NCI-H82 (cell line): ENCODE data around the gene HEYL.

Experiments used
- DNase-seq: peaks from one replicate; lab custom pipeline; 2025; lab: John Stamatoyannopoulos, UW

HEYL gene

DNA sequence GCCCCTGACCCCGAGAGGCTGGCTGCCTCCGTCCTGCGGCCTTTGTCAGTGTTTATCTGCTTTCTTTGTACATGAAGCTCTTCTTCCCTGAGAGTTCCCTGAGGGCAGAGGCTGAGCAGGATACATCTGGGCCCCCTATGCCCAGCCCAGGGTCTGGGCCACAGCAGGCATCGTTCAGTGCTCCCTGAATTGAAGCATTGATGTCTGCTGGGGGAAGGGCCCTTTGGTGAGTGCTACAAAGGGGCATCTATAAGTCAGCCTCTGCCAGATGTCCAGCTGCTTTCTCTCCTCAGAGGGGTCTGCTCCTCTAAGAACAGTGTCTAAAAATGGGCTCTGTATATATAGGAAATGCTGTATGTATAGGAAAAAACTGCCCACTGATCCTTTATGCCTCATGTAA is 2.1 kb downstream of the HEYL start:
- no peak for DNase-seq

DNA sequence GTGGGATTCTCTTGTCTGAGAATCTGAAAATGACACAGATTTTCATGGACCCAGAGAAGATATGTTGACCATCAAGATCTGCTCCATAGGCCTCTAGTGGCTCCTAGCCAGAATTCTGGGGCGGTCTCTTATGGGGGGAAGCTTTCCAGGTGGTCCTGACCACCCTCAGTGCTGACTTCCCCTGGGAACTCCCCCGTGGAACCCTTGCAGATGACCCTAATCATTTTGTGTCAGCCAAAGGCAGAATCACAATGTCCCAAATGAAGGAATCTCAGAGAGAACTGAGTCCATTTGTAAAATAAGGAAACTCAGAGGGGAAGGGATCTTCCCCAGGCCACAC is 3.6 kb downstream of the HEYL start:
- no peak for DNase-seq

DNA sequence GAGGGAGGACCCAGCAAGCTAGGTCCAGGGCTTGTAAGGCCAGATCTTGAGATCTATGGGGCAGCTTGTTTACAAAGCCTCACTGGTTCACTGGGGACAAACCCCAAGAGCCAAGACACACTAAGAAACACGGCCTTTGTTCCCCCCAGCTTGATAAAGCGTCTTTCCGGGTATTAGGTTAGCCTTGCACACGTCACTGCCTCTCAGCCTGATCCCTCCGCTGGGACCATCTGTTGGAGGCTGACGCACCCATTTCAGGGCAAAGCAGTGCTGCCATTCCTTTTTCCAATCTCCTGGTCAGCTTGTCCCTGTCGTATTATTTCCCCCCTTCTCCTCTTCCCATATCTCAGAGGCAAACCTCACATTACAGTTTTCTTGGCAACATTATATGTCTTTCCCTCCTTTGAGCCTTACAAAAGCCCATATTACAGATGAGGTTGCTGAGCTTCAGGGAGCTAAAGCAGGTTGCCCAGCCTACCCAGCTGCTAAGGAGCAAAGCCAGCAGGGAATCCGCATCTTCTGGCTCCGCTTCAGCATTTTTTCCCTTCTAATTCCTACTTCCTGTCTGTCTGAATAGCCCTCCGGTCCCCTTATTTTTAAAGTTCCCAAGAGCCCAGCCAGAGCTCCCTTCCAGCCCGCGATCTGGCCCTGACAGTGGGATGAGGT is 4.1 kb downstream of the HEYL start:
- DNase-seq: peak; percentile 93

DNA sequence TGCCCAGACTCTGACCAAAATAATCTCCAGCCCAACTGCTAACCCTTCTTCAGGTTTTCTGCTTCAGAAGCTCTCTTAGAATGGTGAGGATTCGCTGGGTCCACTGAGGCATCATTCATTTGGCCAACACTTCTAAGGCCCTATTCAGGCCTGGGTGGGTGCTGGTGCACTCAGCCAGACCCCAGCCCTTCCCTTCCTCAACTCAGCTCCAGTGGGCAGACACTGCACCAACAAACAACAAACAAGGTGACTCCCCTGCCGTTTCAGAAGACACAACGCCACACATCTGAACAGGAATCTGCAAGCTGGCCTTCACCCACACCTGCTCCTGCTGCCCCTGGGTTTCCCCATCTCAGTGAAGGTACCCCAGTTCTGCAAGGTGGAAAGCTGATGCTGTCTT is 6.0 kb downstream of the HEYL start:
- no peak for DNase-seq

DNA sequence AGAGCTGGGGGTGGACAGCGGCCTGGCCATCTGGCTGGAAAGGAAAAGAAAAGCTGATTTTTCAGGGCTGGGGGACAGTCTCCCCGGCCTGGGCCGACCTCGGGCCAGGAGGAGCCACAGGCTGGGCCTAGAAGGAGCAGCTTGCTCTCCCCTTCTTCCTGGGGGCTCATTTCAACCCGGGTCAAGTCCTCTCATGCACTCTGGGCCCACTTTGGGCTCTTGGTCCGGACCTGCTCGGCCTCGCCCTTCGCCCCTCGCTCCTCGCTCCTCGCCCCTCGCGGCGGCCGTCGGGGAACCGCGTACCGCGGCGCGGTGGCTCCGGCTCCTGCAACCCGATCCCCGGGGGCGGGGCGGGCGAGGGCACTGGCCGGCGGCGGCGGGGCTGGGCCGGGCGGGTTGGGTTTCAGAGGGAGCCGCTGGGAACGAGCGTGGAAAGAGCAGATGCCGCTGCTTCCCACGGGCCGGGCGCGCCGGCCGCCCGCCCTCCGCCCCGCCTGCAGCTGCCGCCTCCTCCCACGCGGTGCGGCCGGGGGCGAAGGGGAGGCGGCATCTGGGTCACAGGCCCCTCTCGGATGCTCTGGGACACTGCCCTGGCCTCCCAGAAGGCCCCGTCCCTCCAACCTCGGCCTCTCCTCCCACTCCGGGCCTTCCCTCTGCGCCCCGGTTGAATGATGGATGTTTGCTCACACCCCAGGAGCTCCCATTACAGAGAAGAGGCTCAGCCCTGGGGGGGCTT is 6.6 kb downstream of the HEYL start:
- no peak for DNase-seq

DNA sequence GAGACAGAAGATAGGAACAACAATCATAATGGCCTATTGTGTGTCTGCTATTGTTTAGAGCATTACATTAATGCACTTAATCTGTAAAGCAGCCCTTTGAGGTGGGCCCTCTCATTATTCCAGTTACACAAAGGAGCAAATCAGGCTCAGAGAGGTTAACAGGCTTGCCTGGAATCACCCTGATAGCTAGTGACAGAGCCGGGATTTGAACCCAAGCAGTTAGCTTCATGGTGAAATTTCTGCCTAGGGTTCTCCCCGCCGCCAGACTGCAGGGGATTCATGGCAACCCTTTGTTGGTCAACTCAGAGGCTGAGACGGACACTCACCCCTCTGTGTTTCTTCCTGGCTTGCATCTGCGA is 7.1 kb downstream of the HEYL start:
- DNase-seq: no peak

DNA sequence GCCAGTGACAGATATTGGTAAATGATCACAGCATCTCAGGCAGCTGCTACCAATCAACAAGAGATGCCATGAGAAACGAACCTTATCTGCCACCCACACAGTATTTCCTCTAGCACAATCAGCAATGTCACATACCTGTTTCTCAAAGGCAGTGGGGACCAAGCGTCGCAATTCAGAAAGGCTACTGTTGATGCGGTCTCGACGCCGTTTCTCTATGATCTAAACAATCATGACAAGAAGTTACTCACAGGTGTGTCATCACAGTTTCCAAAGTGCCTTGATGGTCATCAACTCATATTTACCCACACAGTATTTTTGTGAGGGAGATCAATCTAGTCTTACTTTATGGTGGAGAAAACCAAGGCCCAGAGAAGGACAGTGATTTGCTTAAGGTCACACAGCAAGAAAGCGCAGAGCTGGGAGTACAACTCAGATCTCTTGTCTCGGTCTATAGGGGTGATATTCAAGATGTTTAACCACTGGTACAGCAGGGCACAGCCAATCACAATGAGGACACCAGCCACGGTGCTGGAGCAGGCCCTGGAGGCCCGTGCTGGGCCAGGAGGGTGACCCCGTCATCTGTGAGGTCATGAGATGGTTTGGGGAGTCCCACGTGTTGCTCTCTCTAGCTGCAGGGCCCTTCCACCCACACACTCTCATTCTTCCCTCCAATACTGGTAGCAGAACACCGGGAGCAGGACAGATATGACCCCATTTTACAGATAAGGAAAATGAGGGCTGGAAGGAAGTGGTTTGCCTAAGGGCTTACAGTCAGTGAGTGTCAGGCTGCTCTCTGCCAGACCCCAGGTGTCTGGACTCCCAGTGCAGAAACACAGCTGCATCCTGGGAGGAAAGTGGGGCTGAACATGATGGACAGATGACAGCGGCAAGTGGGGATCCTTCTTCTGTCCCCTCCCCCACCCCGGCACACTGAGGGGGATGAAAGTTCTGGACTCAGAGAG is 7.8 kb downstream of the HEYL start:
- DNase-seq: no peak

DNA sequence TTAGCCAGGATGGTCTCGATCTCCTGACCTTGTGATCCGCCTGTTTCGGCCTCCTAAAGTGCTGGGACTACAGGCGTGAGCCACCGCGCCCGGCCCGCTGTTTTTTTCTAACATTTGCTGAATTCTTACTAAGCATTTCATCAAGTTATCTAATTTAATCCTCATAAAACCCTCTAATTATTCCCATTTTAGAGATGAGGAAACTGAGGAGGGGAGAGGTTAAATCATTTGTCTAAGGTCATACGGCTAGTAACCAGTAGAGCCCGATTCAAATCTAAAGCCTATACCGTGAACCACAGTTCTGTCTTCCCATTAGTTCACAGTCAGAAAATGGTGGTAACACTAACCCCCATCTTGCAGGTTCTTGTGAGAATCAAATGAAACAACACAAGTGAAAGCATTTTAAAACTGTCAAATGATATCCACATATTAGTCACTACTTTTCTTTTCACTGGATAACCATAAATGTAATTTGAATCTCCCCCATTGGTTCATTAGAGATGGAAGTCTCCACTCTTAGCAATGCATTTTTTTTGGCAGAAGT is 10.6 kb downstream of the HEYL start:
- DNase-seq: no peak

DNA sequence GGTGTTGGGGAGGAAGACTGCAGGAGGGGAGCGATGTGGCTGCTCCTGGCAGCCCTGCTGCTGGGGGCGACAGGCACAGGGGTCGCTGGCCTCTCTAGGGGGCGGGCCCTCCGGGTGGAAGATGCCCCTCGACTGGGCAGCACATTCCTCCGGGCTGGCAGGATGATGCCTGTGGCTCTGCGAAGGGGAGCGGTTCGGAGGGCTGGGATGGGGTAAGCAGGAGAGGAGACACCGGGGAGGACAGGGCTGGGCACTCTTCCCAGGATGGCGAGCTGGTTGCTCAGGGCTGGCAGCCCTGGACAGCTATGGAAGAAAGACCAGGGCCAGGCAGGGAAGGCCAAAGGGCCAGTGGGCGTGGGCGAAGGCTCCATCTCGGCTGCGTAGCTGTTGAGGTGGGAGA is 12.8 kb downstream of the HEYL start:
- DNase-seq: no peak

DNA sequence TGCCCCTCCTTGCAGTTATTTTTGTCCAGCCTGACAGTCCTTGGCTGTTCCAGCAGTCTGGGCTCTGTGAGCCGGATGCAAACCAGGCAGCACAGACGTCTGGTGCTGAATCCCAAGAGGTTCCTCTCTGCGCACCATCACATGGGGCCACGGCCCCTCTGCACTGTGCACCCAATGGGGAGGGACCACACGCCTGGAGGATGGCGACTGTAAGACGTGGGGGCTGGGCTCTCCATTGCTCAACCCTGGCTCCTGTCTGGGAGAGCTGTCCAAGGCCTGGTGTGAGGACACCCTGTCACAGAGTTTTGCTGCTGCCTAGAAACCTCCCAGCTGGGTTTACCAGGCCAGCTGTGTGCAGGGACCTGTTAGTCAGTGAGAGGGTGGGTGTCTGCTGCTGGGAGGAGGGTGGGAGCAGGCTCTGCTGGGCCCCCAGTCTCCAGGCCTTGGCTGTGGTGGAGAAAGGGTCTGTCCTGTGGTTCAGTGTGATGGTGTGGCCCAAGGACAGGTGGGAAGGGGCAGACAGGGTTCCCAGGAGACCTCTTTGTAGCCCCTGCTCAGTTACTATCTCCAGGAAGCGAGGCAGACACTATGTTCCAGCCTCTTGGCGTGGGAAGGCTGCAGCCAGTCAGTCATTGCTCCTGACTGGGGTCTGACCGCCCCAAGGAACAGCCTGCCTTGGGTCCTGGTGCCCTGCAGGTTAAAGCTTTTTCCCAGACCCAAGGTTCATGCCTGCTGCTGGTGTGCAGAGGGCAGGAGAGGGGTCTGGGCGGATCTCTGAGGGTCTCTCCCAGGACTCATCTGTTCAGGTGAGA is 13.8 kb downstream of the HEYL start:
- DNase-seq: no peak

DNA sequence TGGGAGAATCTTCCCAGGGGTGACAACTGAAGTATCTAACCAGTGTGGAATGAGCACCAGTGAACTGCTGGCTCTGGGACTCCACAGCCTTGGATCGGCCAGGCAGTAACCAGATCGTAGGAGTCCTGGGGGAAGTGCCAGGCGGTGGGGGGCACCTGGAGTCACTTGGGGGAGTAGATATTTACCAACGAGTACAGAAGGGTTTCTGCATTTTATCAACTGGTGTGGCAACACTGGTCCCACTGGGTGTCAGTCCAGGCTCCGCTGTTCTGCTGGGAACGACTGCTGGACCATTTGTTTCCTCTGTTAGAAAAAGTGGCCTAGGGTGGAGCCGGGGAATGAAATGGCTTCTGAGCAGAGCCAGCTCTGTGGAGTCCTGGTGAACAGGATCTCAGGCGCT is 14.4 kb downstream of the HEYL start:
- no peak for DNase-seq

DNA sequence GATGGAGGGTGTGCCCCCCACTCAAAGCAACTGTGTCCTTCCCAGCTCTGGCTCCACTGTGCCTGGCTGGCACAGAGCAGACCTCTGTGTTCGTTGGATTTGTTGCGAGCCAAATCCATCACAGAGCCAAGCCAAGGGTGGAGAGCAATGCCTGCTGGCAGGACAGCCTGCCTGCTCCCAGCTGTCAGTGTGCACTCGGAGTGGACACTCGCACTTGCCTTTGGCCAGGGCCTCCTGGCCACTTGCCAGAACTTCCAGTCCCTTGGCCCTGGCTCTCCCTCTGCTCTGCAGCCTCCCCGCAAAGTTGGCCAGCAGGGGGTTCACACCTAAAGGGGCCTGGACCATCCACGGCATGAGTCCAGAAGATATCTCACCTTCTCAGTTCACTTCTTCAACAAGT is 16.4 kb downstream of the HEYL start:
- no peak for DNase-seq

DNA sequence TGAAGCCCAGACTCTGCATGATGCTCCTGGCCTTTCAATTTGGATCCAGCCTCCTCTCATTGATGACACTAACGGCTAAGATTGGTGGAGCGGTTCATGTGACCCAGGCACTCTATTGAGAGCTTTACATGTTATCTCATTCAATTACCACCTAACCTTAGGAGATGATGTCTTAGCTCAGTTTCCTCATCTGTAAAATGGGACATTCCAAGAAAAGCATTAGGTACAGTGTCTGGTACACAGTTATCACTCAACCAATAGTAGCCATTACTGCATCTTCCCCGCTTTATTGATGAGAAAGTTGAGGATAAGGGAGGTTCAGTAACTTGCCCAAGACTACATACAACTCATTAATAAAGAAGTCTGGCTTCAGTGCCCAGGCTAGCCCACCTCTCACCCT is 17.0 kb downstream of the HEYL start:
- DNase-seq: no peak

DNA sequence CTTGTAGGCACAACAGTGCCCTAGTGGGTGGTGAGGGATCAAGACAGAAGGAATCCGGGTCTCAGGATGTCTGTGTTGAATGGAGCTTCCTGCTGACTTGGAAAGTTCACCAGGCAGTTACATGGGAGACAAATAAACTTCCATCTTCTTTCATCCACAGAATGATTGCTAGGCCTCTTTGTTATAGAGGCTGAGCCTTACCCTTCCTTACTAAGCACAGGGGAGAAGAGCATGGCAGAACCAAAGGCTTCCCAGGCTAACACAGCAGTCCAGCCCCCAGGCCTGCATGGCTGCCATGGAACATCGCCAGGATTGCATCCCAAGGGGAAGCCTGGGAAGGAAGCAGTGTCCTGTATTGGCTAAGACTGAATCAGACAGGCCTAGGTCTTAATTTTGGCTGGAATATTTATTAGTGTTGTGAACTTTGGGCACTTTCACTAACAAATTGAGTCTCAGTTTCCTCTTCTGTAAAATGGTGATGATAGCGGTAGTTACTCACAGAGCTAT is 18.7 kb downstream of the HEYL start:
- DNase-seq: no peak

DNA sequence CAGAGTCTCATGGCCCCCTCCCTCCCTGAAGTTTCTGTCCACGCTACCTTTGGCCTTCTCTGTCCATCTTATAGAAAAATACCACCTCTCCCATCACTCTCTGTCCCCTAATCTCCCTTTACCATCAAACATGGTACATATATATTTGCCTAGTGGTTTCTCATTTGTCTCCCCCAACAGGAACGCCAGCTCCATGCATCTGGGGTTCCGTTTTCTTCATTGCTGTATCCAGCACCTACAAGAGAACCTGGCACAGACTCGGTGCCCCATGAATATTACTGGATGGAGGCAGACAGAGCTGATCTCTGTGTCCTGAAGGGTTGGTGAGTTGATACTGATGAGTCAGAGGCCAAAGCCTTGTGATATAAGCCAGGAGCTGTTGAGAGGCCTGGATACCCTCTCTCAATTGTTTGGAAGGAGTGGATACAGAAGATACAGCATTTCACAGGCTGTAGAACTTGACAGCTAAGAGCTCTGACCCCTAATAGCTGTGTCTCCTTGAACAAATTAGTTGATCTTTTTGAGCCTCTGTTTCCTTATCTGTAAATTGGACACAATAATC is 21.9 kb downstream of the HEYL start:
- no peak for DNase-seq

DNA sequence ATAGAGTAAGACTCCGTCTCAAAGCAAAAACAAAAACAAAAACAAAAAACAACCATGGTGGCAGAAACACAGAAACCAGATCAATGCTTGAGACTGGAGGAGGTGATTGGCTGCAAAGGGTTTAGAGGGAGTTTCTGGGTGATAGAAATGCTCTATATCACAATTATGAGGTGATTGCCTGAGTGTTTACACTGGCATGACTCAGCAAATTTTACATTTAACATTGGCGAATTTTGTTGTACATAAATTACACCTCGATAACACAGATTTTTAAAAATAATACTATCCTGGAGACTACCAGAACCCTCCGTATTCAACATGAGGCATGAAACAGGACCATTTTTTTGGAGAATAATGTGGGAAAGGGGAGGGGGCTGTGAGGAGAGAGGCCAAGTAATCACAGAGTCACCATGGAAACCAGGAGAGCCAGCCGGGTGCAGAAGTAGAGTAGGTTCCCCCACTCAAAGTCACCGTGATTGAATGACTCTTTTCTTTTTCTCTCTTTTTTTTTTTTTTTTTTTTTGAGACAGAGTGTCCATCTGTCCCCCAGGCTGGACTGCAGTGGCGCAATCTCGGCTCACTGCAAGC is 24.3 kb downstream of the HEYL start:
- DNase-seq: no peak

DNA sequence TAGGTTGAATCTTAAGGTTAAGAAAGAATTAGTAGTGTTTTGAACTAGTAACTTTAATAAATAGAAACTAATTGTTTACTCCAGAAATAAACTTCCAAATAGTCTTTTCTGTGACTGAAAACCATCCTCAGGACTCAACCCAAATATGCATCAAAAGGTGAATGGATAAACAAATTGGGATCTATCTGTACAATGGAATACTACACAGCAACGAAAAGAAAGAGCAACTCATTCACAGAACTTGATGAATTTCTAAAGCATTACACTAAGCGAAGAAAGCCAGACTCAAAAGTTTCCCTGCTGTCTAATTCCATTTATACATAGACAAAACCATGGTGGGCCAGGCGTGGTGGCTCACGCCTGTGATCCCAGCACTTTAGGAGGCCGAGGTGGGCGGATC is 25.0 kb downstream of the HEYL start:
- no peak for DNase-seq

DNA sequence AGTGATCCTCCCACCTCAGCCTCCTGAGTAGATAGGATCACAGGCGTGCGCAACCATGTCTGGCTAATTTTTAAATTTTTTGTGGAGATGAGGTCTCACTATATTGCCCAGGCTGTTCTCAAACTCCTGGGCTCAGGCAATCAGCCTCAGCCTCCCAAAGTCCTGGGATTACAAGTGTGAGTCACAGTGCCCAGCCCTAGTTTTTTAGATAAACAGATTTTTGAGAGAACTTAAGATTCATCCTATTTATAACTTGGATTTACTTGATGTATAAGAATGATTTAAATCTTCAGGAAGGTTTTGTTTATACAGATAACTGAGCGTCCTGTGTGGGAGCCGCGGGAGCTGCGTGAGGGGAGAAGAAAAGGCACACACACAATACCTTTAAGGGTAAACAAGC is 26.2 kb downstream of the HEYL start:
- no peak for DNase-seq

DNA sequence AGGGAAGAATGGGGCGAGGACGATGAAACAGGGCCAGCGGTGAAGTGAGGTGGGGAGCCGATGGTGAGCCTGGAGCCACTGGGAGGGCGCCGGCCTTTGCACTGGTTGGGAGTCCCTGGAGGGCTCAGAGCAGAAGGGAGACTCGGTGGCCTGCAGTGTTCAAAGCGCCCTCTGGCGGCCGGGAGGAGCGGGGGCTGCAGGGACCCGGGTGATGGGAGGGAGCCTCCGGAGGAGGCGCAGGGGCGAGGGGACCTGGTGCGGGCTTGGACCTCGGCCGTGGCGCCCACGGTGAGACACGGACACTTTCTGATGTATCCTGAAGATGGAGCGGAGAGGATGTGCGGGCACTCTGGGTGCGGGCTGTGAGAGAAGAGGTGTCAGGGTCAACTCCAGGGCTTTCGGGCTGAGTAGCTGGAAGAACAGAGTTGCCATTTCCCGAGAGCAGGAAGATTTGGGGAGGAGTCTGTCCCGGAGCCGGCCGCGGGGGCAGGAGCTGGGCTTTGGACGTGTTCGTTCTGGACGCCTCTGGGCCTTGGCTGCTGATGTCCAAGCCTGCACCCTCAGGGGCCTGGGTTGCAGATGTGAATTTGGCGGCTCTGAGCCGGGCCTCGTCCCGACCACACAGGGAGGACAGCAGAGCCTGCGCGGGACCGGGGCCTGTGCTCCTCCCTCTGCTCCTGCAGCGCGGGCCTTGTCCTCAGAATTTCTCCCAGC is 29.7 kb downstream of the HEYL start:
- DNase-seq: peak; percentile 79

DNA sequence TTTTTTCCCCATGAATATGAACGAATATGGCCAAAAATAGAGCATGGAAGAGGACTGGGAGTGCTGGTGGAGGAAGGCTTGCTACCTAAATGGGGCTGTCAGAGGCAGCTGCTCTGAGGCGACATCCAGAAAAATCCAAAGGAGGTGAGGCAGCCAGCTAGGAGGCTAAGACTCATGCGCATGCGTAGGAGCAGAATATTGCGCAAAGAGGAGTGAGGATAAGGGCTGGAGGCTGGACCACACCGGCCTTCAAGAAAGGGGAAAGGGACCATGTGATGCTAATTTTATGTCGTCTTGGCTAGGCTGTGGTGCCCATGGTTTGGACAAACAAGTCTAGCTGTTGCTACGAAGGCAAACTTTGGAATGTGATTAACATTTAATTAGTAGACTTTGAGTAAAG is 30.5 kb downstream of the HEYL start:
- DNase-seq: no peak
